Neutrophil (primary cell): ENCODE data around the gene CHRNA4.

Experiments used
- H3K27ac ChIP-seq: fragments of 200-600 bp; sonication (generic); 2 replicates; pipeline ENCODE4 v1.5.1; 2016; ENCODE audit warnings: mild to moderate bottlenecking, moderate library complexity
- H3K27me3 ChIP-seq: fragments of 200-600 bp; sonication (generic); 2 replicates; pipeline ENCODE4 v1.6.0; 2016; ENCODE audit warnings: mild to moderate bottlenecking
- H3K36me3 ChIP-seq: fragments of 200-600 bp; sonication (generic); 2 replicates; pipeline ENCODE4 v1.5.1; 2017
- H3K4me1 ChIP-seq, 2 experiments: fragments of 200-600 bp in 1 of 2; sonication (generic) in 1 of 2; 1 replicate in 1 of 2; 2 replicates in 1 of 2; pipeline versions ENCODE4 v1.5.1 to v1.6.1; 2013 to 2016; ENCODE audit warnings: low read depth in 1 of 2, low read length in 1 of 2, mild to moderate bottlenecking in 1 of 2, moderate library complexity in 1 of 2; ENCODE audit not compliant: control insufficient read depth in 1 of 2, insufficient read depth in 1 of 2
- H3K4me3 ChIP-seq, 2 experiments: fragments of 200-600 bp in 1 of 2; sonication (generic) in 1 of 2; 1 replicate in 1 of 2; 2 replicates in 1 of 2; pipeline ENCODE4 v1.5.1; 2013 to 2016; ENCODE audit warnings: low read depth in 1 of 2, low read length in 1 of 2, mild to moderate bottlenecking in 1 of 2, moderate library complexity in 1 of 2
- H3K9me3 ChIP-seq: fragments of 200-600 bp; sonication (generic); 2 replicates; pipeline ENCODE4 v1.5.1; 2016
- TF ChIP-seq, protein P1 (sequence below): fragments of 200-600 bp; sonication (generic); IDR thresholded peaks from 2 replicates; pipeline ENCODE4 v1.5.1; 2016; ENCODE audit warnings: antibody characterized with exemption

The CHRNA4 gene

GRCh38 chr20:63298731-63299312, 62.3 kb downstream of the CHRNA4 start:
- H3K4me3 ChIP-seq = no peak overlapping the region
- peaks cover 58% of the 10 kb centered on the region for H3K27me3 ChIP-seq
- H3K27ac ChIP-seq = no peak overlapping the region
- H3K4me1 ChIP-seq = no peaks in the 10 kb centered on the region
- H3K36me3 ChIP-seq = no peaks in the 10 kb centered on the region
- no peaks in the 10 kb centered on the region for H3K9me3 ChIP-seq
- TF ChIP-seq, protein P1, sequence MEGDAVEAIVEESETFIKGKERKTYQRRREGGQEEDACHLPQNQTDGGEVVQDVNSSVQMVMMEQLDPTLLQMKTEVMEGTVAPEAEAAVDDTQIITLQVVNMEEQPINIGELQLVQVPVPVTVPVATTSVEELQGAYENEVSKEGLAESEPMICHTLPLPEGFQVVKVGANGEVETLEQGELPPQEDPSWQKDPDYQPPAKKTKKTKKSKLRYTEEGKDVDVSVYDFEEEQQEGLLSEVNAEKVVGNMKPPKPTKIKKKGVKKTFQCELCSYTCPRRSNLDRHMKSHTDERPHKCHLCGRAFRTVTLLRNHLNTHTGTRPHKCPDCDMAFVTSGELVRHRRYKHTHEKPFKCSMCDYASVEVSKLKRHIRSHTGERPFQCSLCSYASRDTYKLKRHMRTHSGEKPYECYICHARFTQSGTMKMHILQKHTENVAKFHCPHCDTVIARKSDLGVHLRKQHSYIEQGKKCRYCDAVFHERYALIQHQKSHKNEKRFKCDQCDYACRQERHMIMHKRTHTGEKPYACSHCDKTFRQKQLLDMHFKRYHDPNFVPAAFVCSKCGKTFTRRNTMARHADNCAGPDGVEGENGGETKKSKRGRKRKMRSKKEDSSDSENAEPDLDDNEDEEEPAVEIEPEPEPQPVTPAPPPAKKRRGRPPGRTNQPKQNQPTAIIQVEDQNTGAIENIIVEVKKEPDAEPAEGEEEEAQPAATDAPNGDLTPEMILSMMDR = no peak

- TF ChIP-seq, protein P1 = no peak
- Histone ChIP-seq H3K27me3 (peaks cover 66% of the 10 kb centered on the region), H3K27ac (no peak overlapping the region), H3K4me1 (no peaks in the 10 kb centered on the region), H3K36me3 (no peaks in the 10 kb centered on the region), H3K9me3 (no peaks in the 10 kb centered on the region), H3K4me3 (no peak overlapping the region)
Observed at GRCh38 chr20:63297796-63298572, 63.2 kb downstream of the CHRNA4 start.

DNA sequence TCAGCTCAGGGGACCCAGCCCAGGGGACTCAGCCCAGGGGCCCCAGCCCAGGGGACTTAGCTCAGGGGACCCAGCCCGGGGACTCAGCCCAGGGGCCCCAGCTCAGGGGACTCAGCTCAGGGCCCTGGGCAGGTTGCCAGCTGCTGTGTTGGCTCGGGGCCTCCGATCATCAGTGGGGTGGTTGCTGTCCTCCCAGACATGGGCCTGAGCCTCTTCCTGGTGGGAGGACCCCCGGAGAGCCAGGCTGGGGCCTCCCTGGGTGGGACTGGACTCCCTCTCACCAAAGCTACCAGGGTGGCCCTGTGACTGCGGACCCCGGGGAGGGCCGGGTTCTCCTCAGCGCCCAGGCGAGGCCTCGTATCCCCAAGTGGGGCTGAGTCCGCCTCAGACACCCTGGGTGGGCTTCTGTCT, 63.8 kb downstream of the CHRNA4 start:
- no peak overlapping the region for H3K27ac ChIP-seq
- peaks cover 71% of the 10 kb centered on the region for H3K27me3 ChIP-seq
- no peaks in the 10 kb centered on the region for H3K4me1 ChIP-seq
- TF ChIP-seq, protein P1 = no peak
- H3K9me3 ChIP-seq = no peaks in the 10 kb centered on the region
- H3K4me3 ChIP-seq = no peak overlapping the region
- no peaks in the 10 kb centered on the region for H3K36me3 ChIP-seq

DNA sequence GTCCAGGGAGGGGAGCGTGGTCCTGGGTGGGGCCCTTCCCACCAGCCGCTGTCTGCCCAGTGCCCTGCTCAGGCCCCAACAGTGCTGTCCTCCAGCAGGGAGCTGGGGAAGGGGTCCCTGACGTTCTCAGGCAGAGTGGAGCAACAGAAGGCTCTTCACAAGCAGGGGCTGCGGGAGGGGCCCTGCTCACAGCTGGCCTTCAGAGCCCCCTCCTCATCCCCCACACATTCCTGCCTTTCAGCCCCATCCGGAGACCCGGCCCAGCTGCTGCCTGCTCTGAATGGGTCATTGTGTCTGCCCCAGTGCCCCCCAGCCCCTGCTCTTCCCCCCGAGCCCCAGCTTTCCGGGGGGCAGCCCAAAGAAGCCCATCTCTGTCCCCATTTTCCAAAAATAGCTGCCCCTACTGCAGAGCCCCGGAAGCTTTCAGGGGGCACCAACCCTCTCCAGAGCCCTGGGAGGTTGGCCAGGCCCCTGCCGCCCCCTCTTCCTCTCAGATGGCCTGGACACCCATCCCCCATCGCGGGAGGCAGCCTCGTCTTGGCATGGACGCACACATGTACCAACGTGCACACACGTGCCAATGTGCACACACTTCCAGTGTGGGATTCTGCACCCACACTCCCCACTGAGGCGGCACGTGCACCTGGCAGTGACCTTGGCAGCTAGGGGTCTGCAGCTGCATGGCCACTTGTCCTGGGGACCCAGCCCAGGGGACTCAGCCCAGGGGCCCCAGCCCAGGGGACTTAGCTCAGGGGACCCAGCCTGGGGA, 64.4 kb downstream of the CHRNA4 start:
- Histone ChIP-seq H3K27me3 (peaks cover 76% of the 10 kb centered on the region), H3K27ac (no peak overlapping the region), H3K4me3 (no peak overlapping the region), H3K36me3 (no peaks in the 10 kb centered on the region), H3K4me1 (no peaks in the 10 kb centered on the region), H3K9me3 (no peaks in the 10 kb centered on the region)
- TF ChIP-seq, protein P1 = no peak

DNA sequence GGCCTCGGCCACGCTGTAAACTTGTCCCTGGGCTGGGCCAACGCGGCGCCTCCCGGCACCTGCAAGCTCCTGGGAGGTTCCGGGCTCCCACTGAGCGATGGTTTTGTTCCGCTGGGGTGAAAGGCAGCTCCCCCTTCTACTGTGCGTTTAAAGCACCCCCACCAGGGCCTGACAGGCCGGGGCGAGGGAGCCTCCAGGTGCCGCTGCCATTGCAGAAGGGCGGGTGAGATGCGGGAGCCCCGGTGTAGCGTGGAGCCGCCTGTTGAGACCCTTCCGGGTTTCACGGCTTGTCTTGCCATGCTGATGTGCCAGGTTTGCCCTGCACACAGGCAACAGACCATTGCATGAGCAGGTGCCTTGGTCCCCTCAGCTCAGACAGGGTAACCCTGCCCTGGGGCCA, 65.3 kb downstream of the CHRNA4 start:
- Histone ChIP-seq H3K9me3 (no peaks in the 10 kb centered on the region), H3K36me3 (no peaks in the 10 kb centered on the region), H3K27ac (no peak overlapping the region), H3K27me3 (peaks cover 72% of the 10 kb centered on the region), H3K4me3 (no peak overlapping the region), H3K4me1 (no peaks in the 10 kb centered on the region)
- TF ChIP-seq, protein P1 = no peak
